PC-9 (cell line): ENCODE data around the gene BRS3.

Experiments used
- CTCF ChIP-seq: fragments of 200-600 bp; sonication (generic); conservative IDR thresholded peaks from 2 replicates; pipeline ENCODE4 v1.6.1; 2017; ENCODE audit warnings: mixed run types, antibody characterized with exemption, mild to moderate bottlenecking, moderate library complexity
- EZH2 ChIP-seq: fragments of 200-600 bp; sonication (generic); IDR thresholded peaks from 2 replicates; pipeline ENCODE4 v1.8.0; 2017; ENCODE audit warnings: antibody characterized with exemption, low read depth

- TF ChIP-seq CTCF (no peak), EZH2 (no peak)
These were observed 34.0 kb upstream of the BRS3 start for GRCh38 chrX:136453771-136454170.
